Type B pancreatic cell (in vitro differentiated cells): ENCODE data around the gene DYNLT4. TPM values are rescaled to one million over a fixed set of nuclear protein-coding genes. Genes with fewer than 3 reads are reported as not detected.

Experiments used
- DNase-seq: peaks from one replicate; pipeline ENCODE4 v3.0.0; 2021; ENCODE audit warnings: mixed read lengths; ENCODE audit not compliant: unreplicated experiment; ENCODE audit errors: extremely low spot score
- H3K27ac Mint-ChIP-seq: 2 replicates; pipeline ENCODE4 v1.8.0; 2021; ENCODE audit warnings: mild to moderate bottlenecking, mixed read lengths
- H3K27me3 Mint-ChIP-seq: 2 replicates; pipeline ENCODE4 v1.8.0; 2021; ENCODE audit warnings: mixed read lengths
- H3K36me3 Mint-ChIP-seq: 2 replicates; pipeline ENCODE4 v1.8.0; 2021; ENCODE audit warnings: mixed read lengths
- H3K4me1 Mint-ChIP-seq: one replicate; pipeline ENCODE4 v1.8.0; 2021; ENCODE audit warnings: mixed read lengths; ENCODE audit not compliant: unreplicated experiment
- H3K4me3 Mint-ChIP-seq: 2 replicates; pipeline ENCODE4 v1.8.0; 2021; ENCODE audit warnings: mild to moderate bottlenecking, mixed read lengths
- H3K9me3 Mint-ChIP-seq: 2 replicates; pipeline ENCODE4 v1.8.0; 2021; ENCODE audit warnings: mixed read lengths
- total RNA-seq: library from RNA; stranded (reverse); gene quantifications from 2 replicates; pipeline ENCODE4 v1.2.1, GENCODE V29; 2021; ENCODE audit warnings: low replicate concordance
- TF ChIP-seq, protein P1 (sequence below): fragments of 200-600 bp; sonication (generic); conservative IDR thresholded peaks from 2 replicates; pipeline ENCODE4 v1.5.0; 2021; ENCODE audit warnings: antibody characterized with exemption, mild to moderate bottlenecking

Gene DYNLT4
- total RNA-seq, 1 donor from 2014 or later = 1.1 TPM

DNA sequence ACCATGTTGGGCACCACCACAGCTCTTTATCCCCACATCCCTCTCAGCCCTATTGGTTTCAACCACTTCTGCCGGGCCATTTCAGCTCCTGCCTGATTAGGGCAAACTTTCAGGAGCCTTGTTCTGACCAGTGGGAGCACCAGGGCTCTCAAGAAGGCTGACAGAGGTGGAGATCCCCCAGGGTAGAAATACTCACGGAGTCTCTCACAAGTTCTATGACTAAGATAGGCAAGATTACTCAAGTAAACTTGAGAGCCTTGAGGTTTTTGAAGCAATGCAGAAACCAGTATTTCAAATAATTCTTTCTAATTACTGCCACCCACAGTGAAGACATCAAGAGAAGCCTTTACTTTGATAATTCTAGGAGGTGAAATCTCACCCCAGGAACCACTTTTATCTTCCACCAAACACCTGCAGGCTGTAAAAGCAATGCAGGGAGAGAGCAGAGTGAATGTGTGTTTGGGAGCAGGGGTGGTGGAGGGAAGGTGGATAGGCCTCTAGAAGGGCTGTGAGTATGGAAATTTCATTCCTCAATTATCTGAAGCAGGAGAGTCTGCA is 42.5 kb upstream of the DYNLT4 start:
- Mint-ChIP-seq H3K36me3 (peaks cover 24% of the 10 kb centered on the region), H3K4me1 (peaks cover 10% of the 10 kb centered on the region), H3K27ac (no peak overlapping the region), H3K4me3 (no peak overlapping the region), H3K27me3 (no peaks in the 10 kb centered on the region), H3K9me3 (no peaks in the 10 kb centered on the region)
- TF ChIP-seq, protein P1, sequence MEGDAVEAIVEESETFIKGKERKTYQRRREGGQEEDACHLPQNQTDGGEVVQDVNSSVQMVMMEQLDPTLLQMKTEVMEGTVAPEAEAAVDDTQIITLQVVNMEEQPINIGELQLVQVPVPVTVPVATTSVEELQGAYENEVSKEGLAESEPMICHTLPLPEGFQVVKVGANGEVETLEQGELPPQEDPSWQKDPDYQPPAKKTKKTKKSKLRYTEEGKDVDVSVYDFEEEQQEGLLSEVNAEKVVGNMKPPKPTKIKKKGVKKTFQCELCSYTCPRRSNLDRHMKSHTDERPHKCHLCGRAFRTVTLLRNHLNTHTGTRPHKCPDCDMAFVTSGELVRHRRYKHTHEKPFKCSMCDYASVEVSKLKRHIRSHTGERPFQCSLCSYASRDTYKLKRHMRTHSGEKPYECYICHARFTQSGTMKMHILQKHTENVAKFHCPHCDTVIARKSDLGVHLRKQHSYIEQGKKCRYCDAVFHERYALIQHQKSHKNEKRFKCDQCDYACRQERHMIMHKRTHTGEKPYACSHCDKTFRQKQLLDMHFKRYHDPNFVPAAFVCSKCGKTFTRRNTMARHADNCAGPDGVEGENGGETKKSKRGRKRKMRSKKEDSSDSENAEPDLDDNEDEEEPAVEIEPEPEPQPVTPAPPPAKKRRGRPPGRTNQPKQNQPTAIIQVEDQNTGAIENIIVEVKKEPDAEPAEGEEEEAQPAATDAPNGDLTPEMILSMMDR = no peak
- DNase-seq = no peak

DNA sequence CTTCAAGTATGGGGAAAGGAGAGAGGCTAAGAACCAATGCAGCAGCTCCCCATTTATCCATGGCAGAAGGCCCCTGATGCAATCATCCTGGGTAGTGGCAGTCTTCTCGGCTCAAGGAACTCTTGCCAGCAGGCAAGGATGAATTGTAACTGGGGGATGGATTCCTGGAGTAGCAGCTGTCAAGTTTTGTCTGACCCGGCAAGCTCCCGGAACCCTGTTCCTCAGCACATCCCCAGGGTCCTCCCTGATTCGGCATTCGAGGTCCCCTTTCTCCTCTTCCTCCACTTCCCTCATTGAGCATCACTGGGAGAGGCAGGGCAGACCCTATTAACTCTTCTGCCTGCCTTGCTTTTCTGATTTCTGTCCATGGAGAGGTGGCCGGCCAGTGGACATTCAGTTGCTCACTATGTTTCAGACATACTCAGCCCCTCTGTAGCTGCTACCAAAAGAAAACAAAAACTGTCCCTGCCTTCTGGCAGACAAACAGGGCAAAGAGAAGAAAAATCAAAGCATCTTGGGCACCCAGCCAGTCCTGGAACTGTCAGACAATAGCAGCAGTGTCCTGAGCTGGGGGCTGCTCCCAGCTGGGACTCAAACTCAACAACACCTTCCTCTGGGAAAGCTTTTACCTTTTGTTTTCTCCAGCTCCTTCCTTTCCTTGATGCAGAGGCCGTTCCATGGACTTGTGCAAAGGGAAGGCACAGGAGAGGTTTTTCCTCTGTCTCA is 41.5 kb upstream of the DYNLT4 start:
- peaks cover 10% of the 10 kb centered on the region for H3K4me1 Mint-ChIP-seq
- H3K4me3 Mint-ChIP-seq = no peak overlapping the region
- DNase-seq = no peak
- no peak overlapping the region for H3K27ac Mint-ChIP-seq
- no peaks in the 10 kb centered on the region for H3K9me3 Mint-ChIP-seq
- H3K27me3 Mint-ChIP-seq = no peaks in the 10 kb centered on the region
- H3K36me3 Mint-ChIP-seq = peaks cover 22% of the 10 kb centered on the region
- TF ChIP-seq, protein P1 = no peak

DNA sequence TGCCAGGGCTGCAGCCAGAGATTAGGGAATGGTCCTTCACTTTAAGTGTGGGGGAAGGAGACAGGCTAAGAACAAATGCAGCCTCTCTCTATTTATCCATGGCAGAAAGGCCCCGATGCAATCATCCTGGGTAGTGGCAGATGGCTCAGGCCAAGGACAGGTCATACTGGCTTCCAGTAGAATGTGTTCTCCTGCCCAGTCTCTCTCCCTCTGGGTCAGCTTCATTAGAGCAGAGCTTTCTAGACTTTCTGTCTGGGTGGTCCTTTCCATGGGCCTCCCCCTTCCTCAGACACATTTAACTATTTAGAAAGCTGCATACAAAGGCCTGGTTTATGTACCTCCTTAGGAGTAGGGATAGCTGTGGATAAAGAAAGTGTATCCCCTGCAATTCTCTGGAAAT is 40.7 kb upstream of the DYNLT4 start:
- Mint-ChIP-seq H3K9me3 (no peaks in the 10 kb centered on the region), H3K27ac (no peak overlapping the region), H3K4me3 (no peak overlapping the region), H3K27me3 (no peaks in the 10 kb centered on the region), H3K4me1 (peaks cover 10% of the 10 kb centered on the region), H3K36me3 (peaks cover 19% of the 10 kb centered on the region)
- TF ChIP-seq, protein P1 = no peak
- DNase-seq = no peak

DNA sequence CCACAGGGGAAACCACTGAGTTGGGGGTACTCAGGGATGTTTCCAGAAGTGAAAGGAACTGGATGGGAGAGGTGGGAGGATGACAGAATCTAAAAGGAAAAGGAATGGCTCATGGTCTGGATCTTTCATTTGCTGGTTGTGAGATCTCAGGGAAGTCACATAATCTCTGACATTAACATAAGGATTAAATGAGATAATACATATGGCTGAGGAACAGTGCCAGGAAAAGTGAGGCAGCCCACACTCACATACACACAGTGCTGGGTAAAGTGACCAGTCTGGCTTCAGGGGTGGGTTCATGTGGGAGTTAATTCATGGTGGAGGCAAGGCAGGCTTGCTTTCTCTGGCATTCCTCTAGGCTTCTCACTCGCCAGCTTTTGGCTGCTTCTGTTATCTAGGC is 39.8 kb upstream of the DYNLT4 start:
- Mint-ChIP-seq H3K27ac (no peak overlapping the region), H3K36me3 (peaks cover 19% of the 10 kb centered on the region), H3K4me1 (peaks cover 10% of the 10 kb centered on the region), H3K4me3 (no peak overlapping the region), H3K27me3 (no peaks in the 10 kb centered on the region), H3K9me3 (no peaks in the 10 kb centered on the region)
- TF ChIP-seq, protein P1 = no peak
- DNase-seq = no peak

DNA sequence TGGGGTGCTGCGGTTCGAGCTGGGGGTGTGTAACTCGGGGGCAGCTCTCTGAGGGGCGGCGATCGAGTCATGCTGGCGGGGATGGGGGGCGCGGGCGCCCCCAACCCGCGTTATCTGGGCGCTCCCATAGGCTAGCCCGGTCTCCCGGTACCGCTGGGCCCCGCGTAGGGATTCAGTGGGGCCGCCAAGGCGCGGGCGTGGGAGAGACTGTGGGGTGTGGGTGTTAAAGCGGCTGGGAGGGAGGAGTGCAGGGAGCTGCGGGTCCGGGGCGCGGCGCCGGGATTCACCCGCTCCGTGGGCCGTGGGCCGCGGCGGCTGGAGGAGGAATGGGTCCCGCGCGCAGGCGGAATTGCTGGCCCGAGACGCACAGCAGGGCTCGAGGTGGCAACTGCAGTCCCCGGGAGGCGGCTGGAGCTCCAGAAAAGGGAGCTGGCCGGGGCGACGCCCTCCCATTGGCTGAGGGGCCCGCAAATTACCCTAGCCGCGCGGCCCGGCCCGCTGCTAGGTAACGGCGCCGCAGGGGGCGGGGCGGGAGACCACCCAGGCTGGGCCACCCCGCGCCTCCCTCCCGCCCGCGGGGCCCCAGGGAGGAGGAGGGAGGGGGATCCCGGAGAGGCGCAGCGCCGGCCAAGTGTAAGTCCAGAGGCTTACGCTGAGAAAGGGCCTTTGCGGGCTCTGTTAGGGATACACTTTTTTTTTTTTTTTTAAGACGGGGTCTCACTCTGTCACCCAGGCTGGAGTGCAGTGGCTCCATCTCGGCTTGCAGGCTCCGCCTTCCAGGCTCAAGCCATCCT is 35.9 kb upstream of the DYNLT4 start, which contains the start of gene PTCH2:
Gene PTCH2 (minus strand): TSS at position 392 of the 794 bp plus-strand sequence. CDS start 321 bp downstream, at position 71.
- H3K27me3 Mint-ChIP-seq = peaks cover 4% of the 10 kb centered on the region
- peak; percentile 89 for DNase-seq
- TF ChIP-seq, protein P1 = no peak
- peaks cover 3% of the 10 kb centered on the region for H3K36me3 Mint-ChIP-seq
- peak within 1 kb of the TSS; percentile 86 for H3K4me3 Mint-ChIP-seq
- no peaks in the 10 kb centered on the region for H3K9me3 Mint-ChIP-seq
- peaks cover 10% of the 10 kb centered on the region for H3K4me1 Mint-ChIP-seq
- H3K27ac Mint-ChIP-seq = no peak within 1 kb of the TSS
